GOT3 (cell line): ENCODE results near the gene NEDD4.
"Not testable (repeated sequence)": the region's sequence is repeated elsewhere in the genome, so short reads cannot be mapped to it uniquely, and the experiment has no call there.

ENCODE experiments used
- DNase-seq: peaks from one replicate; lab custom pipeline; 2025; ENCODE audit warnings: mixed read lengths; lab: John Stamatoyannopoulos, UW

The NEDD4 gene

GRCh38 chr15:55954862-55955605, 38.4 kb downstream of the NEDD4 start:
- DNase-seq = no peak

GRCh38 chr15:55952501-55953274, 40.7 kb downstream of the NEDD4 start:
- DNase-seq = not testable (repeated sequence)

- DNase-seq = not testable (repeated sequence)
These were observed 48.8 kb downstream of the NEDD4 start for GRCh38 chr15:55944606-55945005.

- DNase-seq = no peak
These were observed 51.1 kb downstream of the NEDD4 start for GRCh38 chr15:55942332-55942731.

GRCh38 chr15:55937040-55937439, 56.4 kb downstream of the NEDD4 start:
- DNase-seq = no peak

- DNase-seq = no peak
These were observed 64.5 kb downstream of the NEDD4 start for GRCh38 chr15:55928955-55929354.

- no peak for DNase-seq
These were observed 71.7 kb downstream of the NEDD4 start for GRCh38 chr15:55921744-55922143.

- no peak for DNase-seq
These were observed 75.5 kb downstream of the NEDD4 start for GRCh38 chr15:55917881-55918296.

- DNase-seq = no peak
These were observed 76.6 kb downstream of the NEDD4 start for GRCh38 chr15:55916666-55917409.

GRCh38 chr15:55915876-55916567, 77.4 kb downstream of the NEDD4 start:
- DNase-seq = no peak

- DNase-seq = no peak
These were observed 78.2 kb downstream of the NEDD4 start for GRCh38 chr15:55915221-55915620.

GRCh38 chr15:55914446-55914845, 79.0 kb downstream of the NEDD4 start:
- no peak for DNase-seq

- DNase-seq = no peak
These were observed 80.4 kb downstream of the NEDD4 start for GRCh38 chr15:55912982-55913381.

GRCh38 chr15:55909036-55909811, 84.2 kb downstream of the NEDD4 start:
- DNase-seq = no peak

GRCh38 chr15:55907797-55908196, 85.6 kb downstream of the NEDD4 start:
- no peak for DNase-seq

- no peak for DNase-seq
These were observed 90.4 kb downstream of the NEDD4 start for GRCh38 chr15:55902981-55903380.

- DNase-seq = no peak
These were observed 93.4 kb downstream of the NEDD4 start for GRCh38 chr15:55900019-55900418.

- DNase-seq = no peak
These were observed 93.9 kb downstream of the NEDD4 start for GRCh38 chr15:55899537-55899936.

- DNase-seq = no peak
These were observed 95.7 kb downstream of the NEDD4 start for GRCh38 chr15:55897560-55898336.

- no peak for DNase-seq
These were observed 98.9 kb downstream of the NEDD4 start for GRCh38 chr15:55894399-55894965.
